KBM-7 (cell line): ENCODE data around the gene JMJD1C.
A peak's percentile ranks its signal among the peaks of the same experiment; 100 is the strongest.

Experiments used
- DNase-seq: peaks from one replicate; pipeline ENCODE4 v3.0.0-alpha.2; 2015
- in situ Hi-C: fragments of 300-500 bp; cut with MboI; formaldehyde crosslinking; loops from 2 replicates; pipeline ENCODE4 v1.14.3; 2020; ENCODE audit warnings: low sequenced_read_pairs, low pct_unique_long_range_greater_than_20kb, mixed read lengths

Gene JMJD1C

DNA sequence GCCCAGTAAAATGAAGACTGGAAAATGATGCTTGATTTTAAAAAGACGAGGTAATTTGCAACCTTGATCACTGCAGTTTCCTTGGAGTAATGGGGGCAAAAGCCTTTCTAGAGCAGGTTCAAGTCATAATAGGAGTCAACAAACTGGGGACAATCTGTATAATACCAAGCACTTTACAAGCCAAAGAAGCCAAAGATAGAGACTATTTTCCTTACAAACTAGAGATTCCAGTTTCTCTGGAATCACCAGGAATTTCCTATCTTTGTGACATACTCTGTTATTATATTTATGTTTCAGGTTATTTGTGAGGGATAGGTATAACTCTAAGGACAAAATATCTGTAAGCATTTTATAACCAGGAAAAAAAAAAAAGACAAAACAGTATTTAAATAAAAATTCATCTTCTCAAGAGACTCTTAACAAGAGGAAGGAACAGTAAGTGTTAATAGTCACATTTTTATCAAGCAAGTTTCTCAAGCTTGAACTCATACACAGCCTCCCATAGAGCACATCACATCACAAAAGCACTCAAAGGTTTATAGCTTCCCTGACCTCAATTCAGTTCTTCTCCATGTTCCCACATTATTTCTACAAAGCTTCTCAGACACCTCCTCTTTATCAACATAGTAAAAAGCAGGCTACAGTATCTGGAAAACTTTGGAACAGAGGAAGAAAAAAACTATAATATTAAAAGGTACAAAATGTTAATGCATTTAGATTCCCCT, 18.9 kb downstream of the JMJD1C start:
- no peak for DNase-seq

DNA sequence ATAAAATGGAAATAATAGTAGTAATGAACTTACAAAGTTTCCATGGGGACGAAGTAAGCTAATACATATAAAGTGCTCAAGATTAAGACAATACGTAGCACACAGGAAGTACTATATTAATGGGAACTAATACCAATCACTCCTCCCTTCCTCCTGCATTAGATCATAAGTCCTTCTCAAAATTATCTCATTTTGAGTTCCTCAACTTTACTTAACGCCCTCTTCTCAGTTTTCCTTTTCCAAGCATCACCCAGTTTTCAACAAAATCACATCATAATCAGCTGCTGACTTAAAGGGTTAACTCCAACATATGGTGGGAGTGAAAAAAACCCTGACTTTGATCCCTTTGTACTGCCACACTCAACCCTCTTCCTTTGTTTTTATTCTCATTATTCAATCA, 24.4 kb downstream of the JMJD1C start:
- no peak for DNase-seq
- in situ Hi-C loops: no loop called here

More for the DNA sequence above, 18.9 kb downstream of the JMJD1C start:
- in situ Hi-C loops: no loop called here

DNA sequence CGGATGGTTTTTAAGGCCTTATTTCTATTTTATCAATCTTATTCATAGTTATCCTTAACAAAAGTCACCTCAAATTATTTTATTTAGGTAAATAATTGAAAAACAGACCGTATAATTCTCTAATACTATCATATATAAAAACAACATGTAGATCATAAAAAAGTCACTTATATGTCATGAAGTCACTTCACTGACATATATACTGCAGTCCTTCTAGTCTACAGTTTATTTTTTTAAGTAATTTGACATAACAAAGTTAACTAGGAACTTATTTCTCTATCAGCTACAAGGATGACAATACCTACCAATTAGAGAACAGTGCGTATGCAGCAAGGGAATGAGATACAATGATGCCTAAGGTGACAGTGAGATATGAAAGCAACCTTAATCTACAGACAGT, 26.2 kb downstream of the JMJD1C start:
- in situ Hi-C loops: no loop called here
- no peak for DNase-seq

DNA sequence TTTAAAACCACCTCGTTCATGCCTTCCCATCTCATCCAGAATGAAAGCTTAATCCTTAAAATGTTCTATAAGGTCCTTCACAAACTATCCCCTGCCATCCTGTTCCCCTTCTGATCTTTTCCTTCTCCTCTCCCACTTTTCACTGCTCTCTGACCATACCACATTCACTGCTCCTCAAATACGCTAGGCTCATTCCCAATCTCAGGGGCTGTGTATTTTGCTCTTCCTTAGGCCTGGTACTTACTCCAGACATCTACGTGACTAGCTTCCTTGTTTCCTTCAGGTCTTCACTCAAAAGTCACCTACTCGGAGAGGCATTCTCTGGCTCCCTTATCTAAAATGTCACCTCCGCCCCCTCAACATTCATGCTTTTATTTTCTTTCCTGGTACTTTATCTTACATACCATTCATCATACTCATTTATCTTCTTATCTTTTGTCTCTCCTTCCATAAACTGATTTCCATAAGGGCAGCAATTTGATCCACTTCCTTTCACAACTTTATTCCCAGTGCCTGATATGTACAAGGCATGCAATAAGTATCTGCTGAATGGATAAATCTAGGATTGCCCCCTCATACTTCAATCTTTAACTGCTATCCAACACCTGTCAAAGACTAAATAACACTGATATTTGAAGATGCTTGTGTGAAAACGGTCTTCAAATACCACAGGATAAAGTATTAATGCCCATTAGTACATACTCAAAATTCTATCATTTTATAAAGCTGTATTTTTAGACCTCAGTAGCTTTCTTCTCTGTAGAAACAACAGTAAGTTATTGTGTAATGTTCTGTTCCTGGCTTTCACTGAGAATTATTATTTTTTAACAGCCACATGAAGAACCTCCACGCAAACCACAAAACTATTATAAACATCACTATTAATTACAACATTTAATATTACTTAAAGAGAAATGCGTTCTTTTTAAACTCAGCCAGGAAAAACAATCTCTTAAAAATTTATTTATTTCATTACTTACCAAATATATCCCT, 27.0 kb downstream of the JMJD1C start:
- in situ Hi-C loops: no loop called here
- DNase-seq: no peak

DNA sequence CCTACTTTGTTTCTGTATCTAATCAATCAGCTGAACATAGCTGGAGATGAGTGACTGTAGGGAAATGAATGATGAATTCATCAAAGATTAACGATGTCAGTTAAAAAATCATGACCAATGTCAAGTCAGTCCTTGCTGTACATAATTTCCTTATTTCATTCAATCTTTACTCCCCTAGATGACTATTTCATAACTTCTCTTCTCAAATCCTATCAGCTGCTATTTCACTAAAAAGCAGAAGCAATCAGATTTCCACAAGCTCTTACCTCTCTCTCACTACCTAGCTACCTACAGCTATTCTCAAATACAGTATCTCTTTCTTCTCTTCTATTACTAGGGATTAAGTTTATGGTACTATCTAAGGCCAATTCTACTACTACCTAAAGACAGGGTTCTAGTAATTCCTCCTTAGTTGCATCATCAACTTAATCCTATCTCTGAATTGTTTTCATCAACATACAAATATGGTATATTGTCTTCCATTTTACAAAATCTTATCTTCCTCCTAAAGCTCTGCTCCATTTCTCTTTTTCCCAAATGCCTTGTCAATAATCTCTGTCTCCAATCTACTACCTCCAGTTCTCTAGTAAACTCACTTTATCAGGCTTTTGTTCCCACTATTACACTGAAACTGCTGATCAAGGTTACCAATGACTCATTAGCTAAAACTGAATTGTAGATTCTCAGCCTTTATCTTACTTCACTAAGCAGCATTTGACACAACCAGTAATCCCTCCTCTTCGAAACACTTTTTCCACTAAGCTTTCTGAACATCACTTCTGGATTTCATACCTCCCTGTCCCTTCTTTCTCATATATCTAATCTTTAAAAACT, 28.4 kb downstream of the JMJD1C start:
- in situ Hi-C loops: no loop called here
- DNase-seq: peak; percentile 35

DNA sequence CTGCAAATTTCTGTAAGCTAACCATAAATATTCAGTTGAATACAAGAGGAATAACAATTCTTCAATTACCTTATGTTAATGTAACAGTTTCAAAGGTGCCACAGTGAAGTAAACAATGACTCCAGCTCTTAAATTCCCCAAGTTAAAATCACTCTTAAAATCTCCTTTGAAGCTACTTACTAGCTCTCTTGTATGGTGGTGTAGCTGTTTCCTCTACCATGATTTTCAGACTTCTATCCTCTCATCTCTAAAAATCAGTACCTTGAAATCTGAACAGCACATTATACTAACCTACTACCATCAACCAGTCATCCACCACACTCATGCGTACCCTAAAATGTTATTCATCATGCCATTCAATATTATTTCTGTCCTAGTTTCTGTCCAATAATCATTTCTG, 29.6 kb downstream of the JMJD1C start:
- in situ Hi-C loops: no loop called here
- no peak for DNase-seq

DNA sequence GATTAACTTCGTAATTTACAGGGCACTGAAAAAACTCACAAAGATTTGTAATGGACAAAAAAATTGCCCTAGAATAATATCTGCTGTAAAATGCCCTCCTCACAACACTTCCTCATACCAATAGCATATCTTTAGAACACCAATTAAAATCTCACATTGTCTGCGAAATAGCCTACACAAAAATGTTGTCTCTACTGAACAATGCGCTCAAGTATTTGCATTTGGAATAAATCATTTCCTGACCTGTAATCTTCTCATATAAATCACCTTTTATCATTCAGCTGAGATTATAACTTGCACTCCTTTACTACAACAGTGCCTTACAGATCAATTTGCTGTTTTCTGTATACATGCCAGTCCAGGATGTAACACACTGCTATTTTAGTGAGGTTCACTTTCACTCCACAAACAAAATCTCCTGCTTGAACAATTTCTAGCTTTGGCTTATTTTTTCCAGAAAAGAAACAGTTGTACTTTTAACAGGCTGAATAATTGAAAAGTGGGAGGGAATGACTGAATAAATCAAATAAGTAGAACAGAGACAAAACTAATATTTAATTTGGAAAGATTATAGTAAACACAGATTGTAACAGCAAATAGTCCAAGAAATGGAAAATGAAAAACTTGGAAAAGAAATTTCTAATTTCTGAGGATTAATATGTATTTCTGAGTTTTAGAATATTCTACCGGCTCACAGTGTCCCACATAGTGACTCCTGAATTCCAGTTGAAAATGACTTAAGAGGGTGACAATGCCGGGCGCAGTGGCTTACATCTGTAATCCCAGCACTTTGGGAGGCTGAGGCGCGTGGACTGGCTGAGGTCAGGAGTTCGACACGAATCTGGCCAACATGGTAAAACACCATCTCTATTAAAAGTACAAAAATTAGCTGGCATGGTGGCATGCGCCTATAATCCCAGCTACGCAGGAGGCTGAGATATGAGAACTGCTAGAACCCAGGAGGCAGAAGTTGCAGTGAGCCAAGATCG, 30.6 kb downstream of the JMJD1C start:
- in situ Hi-C loops: no loop called here
- no peak for DNase-seq

DNA sequence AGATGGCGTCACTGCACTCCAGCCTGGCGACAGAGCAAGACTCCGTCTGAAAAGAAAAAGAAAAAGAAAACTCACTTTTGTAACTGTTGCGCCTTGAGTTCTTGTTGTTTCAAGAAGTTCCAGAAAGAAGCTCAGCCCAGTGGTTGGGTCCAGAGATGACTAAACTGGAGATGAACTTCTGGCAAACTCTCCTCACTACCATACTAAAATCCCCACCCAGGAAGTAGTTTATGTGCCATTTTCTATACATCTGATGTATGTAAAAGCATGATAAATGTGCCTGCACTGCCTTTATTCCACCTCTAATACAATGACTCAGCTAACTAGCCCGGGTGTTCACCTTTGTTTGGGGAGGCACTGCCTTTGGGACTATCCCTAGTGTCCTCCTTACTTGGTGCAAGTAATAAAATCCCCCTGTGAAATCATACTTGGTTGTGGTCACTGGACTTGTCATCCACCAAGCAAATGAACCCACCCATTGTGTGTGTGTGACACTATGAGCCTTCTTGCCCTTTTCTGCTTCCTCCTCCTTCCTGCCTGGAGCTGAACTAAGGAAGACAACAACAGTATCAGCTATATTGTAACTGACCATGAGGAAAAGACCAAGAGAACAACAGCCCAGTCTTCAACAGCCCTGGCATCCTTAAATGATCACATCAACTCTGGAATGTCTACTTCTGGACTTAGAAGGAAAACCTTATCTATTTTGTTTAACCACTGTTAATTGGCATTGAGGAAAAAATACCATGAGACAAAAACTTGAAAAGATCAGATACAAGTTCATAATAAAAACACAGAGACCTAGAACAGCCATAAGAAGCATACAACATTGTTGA, 33.6 kb downstream of the JMJD1C start:
- no peak for DNase-seq
- in situ Hi-C loops: no loop called here

DNA sequence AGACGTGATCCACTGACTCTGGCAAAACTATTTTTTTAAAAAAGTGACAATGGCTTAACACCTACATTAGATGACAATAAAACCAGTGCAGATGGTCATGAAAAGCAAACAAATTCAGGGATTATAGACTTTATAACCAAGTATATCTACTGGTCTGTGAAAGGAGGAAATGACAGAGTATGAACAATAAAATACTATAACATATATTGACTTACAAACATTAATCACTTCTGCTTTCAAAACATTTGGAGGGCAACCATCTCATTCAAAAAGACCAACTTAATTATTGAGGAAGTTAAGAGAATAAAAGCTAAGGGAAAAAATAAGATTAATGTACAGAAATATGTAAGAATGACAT, 34.8 kb downstream of the JMJD1C start:
- in situ Hi-C loops: no loop called here
- no peak for DNase-seq

DNA sequence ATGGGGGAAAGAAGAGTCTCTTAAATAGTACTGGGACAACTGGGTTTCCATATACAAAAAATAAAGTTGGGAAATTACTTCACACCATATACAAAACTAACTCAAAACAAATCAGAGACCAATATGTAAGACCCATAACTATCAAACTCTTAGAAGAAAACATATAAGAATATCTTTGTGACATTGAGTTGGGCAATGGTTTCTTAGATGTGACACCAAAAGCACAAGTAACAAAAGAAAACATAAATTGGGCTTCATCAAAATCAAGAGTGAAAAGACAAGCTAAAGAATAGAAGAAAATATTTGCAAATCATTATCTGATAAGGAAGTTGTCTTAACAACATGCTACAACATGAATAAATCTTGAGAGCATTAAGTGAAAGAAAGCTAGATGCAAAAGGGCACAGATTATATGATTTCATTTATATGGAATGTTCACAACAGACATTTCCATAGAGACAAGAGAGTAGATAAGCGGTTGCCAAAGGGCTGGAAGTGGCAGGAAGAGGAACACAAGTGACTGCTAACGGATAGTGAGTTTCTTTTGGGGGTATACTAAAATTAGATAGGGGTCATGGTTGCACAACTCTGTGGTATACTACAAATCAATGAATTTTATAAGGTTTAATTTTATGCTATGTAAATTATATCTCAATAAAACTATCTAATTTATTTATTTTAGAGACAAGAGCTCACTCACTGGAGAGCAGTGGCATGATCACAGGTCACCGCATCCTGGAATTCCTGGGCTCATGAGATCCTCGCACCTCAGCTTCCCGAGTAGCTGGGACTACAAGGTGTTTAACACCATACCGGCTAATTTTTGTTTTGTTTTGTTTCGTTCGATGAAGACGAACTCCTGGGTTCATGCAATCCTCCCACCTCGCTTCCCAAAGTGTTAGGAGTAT, 35.4 kb downstream of the JMJD1C start:
- DNase-seq: no peak
- in situ Hi-C loops: no loop called here

DNA sequence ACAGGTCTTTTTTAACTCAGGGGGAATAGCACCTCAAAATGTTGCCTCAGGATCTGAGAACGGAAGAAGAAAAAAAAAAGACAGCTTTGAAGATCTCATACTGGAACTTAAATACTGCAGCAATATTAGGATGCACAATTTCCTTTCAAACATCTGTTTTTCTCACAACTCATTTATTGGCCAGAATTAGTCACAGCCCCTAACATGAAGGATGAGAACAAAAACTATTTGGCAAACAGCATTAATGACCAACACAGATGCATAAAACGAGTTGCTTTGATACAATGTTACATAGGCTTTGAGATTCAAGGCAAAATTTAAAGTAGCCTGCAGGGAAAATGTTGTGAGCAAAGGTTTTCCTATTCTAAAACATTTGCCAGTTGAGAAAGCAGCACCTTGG, 36.5 kb downstream of the JMJD1C start:
- in situ Hi-C loops: no loop called here
- DNase-seq: no peak

DNA sequence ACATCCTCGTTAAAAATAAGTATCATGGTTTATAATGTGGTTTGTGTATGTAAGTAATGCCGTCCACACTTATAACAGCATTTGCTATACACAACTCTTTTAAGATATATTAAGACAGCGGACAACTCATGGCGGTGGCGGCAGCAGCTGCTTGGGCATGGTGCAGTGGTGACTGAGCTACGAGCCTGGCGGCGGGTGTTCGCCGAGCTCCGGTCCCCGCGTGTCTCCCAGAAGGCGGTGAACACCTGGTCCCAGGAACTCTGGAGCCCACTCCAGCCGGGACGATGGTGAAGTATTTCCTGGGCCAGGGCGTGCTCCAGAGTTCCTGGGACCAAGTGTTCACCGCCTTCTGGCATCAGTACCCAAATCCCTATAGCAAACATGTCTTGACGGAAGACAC, 38.8 kb downstream of the JMJD1C start:
- in situ Hi-C loops: no loop called here
- no peak for DNase-seq

DNA sequence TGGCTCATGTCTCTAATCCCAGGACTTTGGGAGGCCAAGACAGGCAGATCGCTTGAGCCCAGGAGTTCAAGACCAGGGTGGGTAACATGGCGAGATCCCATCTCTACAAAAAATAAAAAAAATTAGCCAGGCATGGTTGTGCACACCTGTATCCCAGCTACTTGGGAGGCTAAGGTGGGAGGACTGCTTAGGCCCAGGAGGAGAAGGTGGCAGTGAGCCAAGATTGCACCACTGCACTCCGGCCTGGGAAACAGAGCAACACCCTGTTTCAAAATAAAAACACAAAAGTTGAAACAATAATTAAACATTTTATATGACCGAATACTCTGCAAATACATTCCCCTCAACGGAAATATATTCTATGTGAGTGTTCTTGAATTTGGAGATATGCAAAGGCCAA, 40.3 kb downstream of the JMJD1C start:
- DNase-seq: no peak
- in situ Hi-C loops: no loop called here

DNA sequence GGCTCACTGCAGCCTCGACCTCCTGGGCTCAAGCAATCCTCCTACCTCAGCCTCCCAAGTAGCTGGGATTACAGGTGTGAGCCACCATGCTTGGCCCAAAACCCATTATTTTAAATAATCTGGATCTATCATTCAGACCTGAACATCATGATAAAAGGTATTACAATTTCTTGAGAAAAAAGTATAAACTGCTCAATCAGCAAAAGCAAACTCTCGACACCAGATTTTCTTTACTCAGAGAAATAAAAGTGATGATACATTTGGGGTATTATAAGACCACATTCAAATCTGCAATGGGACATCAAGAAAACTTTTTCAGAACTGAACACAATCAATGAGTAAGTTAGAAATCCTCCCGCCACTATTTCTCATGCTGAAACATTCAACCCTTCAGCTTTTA, 41.2 kb downstream of the JMJD1C start:
- DNase-seq: no peak
- in situ Hi-C loops: no loop called here

DNA sequence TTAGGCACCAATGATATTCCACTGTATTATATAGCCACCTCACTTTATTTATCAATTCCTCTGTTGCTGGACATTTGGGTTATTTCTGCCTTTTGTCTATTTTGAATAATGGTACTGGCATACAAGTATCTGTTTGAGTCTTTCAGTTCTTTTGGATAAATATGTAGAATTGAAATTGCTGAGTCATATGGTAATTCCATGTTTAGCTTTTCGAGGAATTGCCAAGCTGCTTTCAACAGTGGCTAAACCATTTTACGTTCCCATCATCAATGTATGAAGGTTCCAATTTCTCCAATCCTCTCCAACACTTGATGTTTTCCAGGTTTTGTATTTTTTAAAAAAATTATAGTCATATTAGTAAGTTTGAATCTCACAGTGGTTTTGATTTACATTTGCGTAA, 42.3 kb downstream of the JMJD1C start:
- no peak for DNase-seq
- in situ Hi-C loops: no loop called here

DNA sequence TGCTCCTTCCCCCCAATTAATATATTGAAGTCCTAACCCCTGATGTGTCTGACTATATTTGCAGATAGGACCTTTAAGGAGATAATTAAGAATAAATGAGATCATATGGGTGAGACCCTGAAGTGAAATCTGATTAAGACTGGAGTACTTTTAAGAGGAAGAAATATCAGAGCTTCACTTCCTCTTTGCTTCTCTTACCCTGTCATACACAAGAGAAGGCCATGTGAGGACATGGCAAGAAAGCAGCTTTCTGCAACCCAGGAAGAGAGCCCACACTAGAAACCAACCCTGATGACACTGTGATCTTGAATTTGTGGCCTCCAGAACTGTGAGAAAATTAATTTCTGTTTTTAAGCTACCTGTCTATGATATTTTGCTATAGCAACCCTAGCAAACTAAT, 44.2 kb downstream of the JMJD1C start:
- in situ Hi-C loops: no loop called here
- DNase-seq: peak; percentile 79

DNA sequence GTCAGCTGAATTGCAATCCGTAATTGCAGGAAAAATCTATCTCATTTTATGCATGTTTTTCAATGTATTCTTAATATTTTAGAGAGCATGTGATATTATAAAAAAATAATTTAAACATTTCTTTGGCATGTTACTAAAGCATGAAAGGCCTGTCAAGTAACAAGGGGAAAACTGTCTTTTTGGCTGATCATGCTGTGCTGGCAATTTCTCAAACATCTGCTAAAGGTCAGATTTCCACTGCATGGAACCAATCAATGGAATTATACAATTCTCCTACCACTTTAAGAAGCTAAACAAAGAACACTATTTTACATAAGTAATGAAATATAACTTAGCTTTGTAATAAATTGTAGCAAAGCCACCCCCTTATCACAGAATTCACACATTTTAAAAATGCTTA, 49.4 kb downstream of the JMJD1C start:
- DNase-seq: no peak
- in situ Hi-C loops: no loop called here
